Lower lobe of right lung (tissue), 2 donors: ENCODE data around the gene SLC38A4. TPM values are rescaled to one million over a fixed set of nuclear protein-coding genes. Genes with fewer than 3 reads are reported as not detected.
"Not testable (repeated sequence)": the region's sequence is repeated elsewhere in the genome, so short reads cannot be mapped to it uniquely, and the experiment has no call there.

Experiments
- ATAC-seq, 2 donors: fragments of 200-7000 bp; cut with Tn5 transposase; one replicate each; pipeline ENCODE4 v1.9.1; 2020 to 2022; ENCODE audit warnings: mild to moderate bottlenecking in 2 of 2, moderate library complexity in 2 of 2
- DNase-seq: peaks from one replicate; pipeline ENCODE4 v3.0.0-alpha.2; 2020
- H3K27ac ChIP-seq: fragments of 200-600 bp; one replicate; pipeline ENCODE4 v1.8.0; 2022
- H3K27me3 ChIP-seq: fragments of 200-600 bp; one replicate; pipeline ENCODE4 v1.8.0; 2022; ENCODE audit warnings: low read depth
- H3K36me3 ChIP-seq: fragments of 200-600 bp; one replicate; pipeline ENCODE4 v1.8.0; 2022; ENCODE audit warnings: mild to moderate bottlenecking
- H3K4me1 ChIP-seq: fragments of 200-600 bp; one replicate; pipeline ENCODE4 v1.8.0; 2022
- H3K4me3 ChIP-seq: fragments of 200-600 bp; one replicate; pipeline ENCODE4 v1.8.0; 2022; ENCODE audit warnings: mild to moderate bottlenecking
- H3K9me3 ChIP-seq: fragments of 200-600 bp; one replicate; pipeline ENCODE4 v1.8.0; 2022
- CTCF ChIP-seq: fragments of 200-600 bp; IDR thresholded peaks from one replicate; pipeline ENCODE4 v1.8.0; 2022; ENCODE audit warnings: antibody characterized with exemption, mild to moderate bottlenecking
- intact Hi-C: fragments of 100-400 bp; cut with DNase I; formaldehyde crosslinking; loops from one replicate; pipeline ENCODE4 v1.11.0; 2022
- total RNA-seq: library from RNA; stranded (reverse); fragmentation: NEBNext Ultra II Directional; extraction: Animal tissue kit (Norgen Biotek cat#: 25700); gene quantifications from one replicate; pipeline ENCODE4 v1.2.1, GENCODE V29; 2021
- donor health status: DM: no; HTN: yes; CAD: no; lungs with severe emphysema.

Gene SLC38A4
- total RNA-seq, 1 donor from 2014 or later = 1.1 TPM

- no peak for ATAC-seq
- no peak for TF ChIP-seq CTCF
- intact Hi-C loops = no loop called here
These were observed 74.6 kb downstream of the SLC38A4 start for GRCh38 chr12:46751173-46751572.

GRCh38 chr12:46749322-46749721, 76.5 kb downstream of the SLC38A4 start:
- Histone ChIP-seq H3K4me3 (no peak overlapping the region), H3K27ac (no peak overlapping the region), H3K36me3 (no peaks in the 10 kb centered on the region), H3K4me1 (no peaks in the 10 kb centered on the region), H3K9me3 (no peaks in the 10 kb centered on the region), H3K27me3 (no peaks in the 10 kb centered on the region)
- TF ChIP-seq CTCF = no peak
- ATAC-seq (no peak), DNase-seq (no peak)
- intact Hi-C loops = no loop called here

More at GRCh38 chr12:46751173-46751572, 74.6 kb downstream of the SLC38A4 start:
- no peak overlapping the region for H3K4me3 ChIP-seq
- no peaks in the 10 kb centered on the region for H3K36me3 ChIP-seq
- H3K27ac ChIP-seq = no peak overlapping the region
- no peaks in the 10 kb centered on the region for H3K4me1 ChIP-seq
- no peaks in the 10 kb centered on the region for H3K27me3 ChIP-seq
- H3K9me3 ChIP-seq = no peaks in the 10 kb centered on the region
- no peak for DNase-seq

GRCh38 chr12:46744283-46744682, 81.5 kb downstream of the SLC38A4 start:
- no peak for ATAC-seq
- H3K27me3 ChIP-seq = no peaks in the 10 kb centered on the region
- intact Hi-C loops = no loop called here

GRCh38 chr12:46743456-46743855, 82.3 kb downstream of the SLC38A4 start:
- H3K9me3 ChIP-seq = peaks cover 4% of the 10 kb centered on the region
- no peaks in the 10 kb centered on the region for H3K27me3 ChIP-seq
- H3K4me3 ChIP-seq = no peak overlapping the region
- TF ChIP-seq CTCF = no peak
- H3K36me3 ChIP-seq = no peaks in the 10 kb centered on the region
- no peaks in the 10 kb centered on the region for H3K4me1 ChIP-seq
- no peak for ATAC-seq
- intact Hi-C loops = no loop called here
- DNase-seq = no peak
- no peak overlapping the region for H3K27ac ChIP-seq

More at GRCh38 chr12:46744283-46744682, 81.5 kb downstream of the SLC38A4 start:
- Histone ChIP-seq H3K36me3 (no peaks in the 10 kb centered on the region), H3K4me3 (no peak overlapping the region), H3K9me3 (peaks cover 4% of the 10 kb centered on the region), H3K27ac (no peak overlapping the region), H3K4me1 (no peaks in the 10 kb centered on the region)
- TF ChIP-seq CTCF = no peak
- no peak for DNase-seq

GRCh38 chr12:46742271-46742670, 83.5 kb downstream of the SLC38A4 start:
- H3K27ac ChIP-seq, H3K4me3 ChIP-seq, DNase-seq, intact Hi-C loops, H3K4me1 ChIP-seq, ATAC-seq, H3K36me3 ChIP-seq, H3K27me3 ChIP-seq, H3K9me3 ChIP-seq: not testable (repeated sequence)

GRCh38 chr12:46725332-46725731, 100.5 kb downstream of the SLC38A4 start:
- no peak for ATAC-seq
- intact Hi-C loops = no loop called here

More at GRCh38 chr12:46725332-46725731, 100.5 kb downstream of the SLC38A4 start:
- DNase-seq = no peak
- H3K9me3 ChIP-seq = no peaks in the 10 kb centered on the region
- no peak overlapping the region for H3K4me3 ChIP-seq
- no peaks in the 10 kb centered on the region for H3K27me3 ChIP-seq
- peaks cover 15% of the 10 kb centered on the region for H3K4me1 ChIP-seq
- H3K36me3 ChIP-seq = no peaks in the 10 kb centered on the region
- no peak for TF ChIP-seq CTCF
- no peak overlapping the region for H3K27ac ChIP-seq
